Calu3 (cell line): ENCODE results near the gene RELCH. TPM values are rescaled to one million over a fixed set of nuclear protein-coding genes. Genes with fewer than 3 reads are reported as not detected.

Source experiments
- BruUV-seq: library from RNA; stranded (reverse); fragments of 400-500 nt; replicated peaks from 2 replicates; lab custom pipeline; 2021; lab: Mats Ljungman, UMichigan
- CTCF ChIA-PET: fragments of 300-600 bp; sonication (Branson Sonifier 250); formaldehyde crosslinking; loops from one replicate; lab custom pipeline; 2022; ENCODE audit warnings: antibody characterized with exemption; lab: Charles Lee
- DNase-seq: peaks from one replicate; pipeline ENCODE4 v3.0.0; 2022
- H3K27ac Mint-ChIP-seq: one replicate; pipeline ENCODE4 v1.8.0; 2022; ENCODE audit warnings: mixed read lengths; ENCODE audit not compliant: unreplicated experiment
- H3K27me3 Mint-ChIP-seq: one replicate; pipeline ENCODE4 v1.8.0; 2022; ENCODE audit warnings: mixed read lengths; ENCODE audit not compliant: unreplicated experiment
- H3K36me3 Mint-ChIP-seq: one replicate; pipeline ENCODE4 v1.8.0; 2022; ENCODE audit warnings: mild to moderate bottlenecking, moderate library complexity, mixed read lengths; ENCODE audit not compliant: insufficient read depth, unreplicated experiment
- H3K4me1 Mint-ChIP-seq: one replicate; pipeline ENCODE4 v1.8.0; 2022; ENCODE audit warnings: mild to moderate bottlenecking, low read depth, mixed read lengths; ENCODE audit not compliant: unreplicated experiment
- H3K4me3 Mint-ChIP-seq: one replicate; pipeline ENCODE4 v1.8.0; 2022; ENCODE audit warnings: mild to moderate bottlenecking, low read depth, moderate library complexity, mixed read lengths; ENCODE audit not compliant: unreplicated experiment
- H3K9me3 Mint-ChIP-seq: one replicate; pipeline ENCODE4 v1.8.0; 2022; ENCODE audit warnings: low read depth, mixed read lengths; ENCODE audit not compliant: unreplicated experiment
- CTCF ChIP-seq: fragments of 200-600 bp; IDR thresholded peaks from one replicate; pipeline ENCODE4 v1.8.0; 2022; ENCODE audit warnings: antibody characterized with exemption; ENCODE audit not compliant: unreplicated experiment
- intact Hi-C: fragments of 100-400 bp; cut with micrococcal nuclease; formaldehyde crosslinking; loops from one replicate; pipeline ENCODE4 v1.10.0; 2022; ENCODE audit not compliant: unreplicated experiment
- total RNA-seq: library from RNA; stranded (reverse); gene quantifications from 2 replicates; pipeline ENCODE4 v1.2.3, GENCODE V29; 2022

Gene RELCH
- total RNA-seq, 1 experiment from 2014 or later, result 54.5 TPM

- peak; percentile 13 for DNase-seq
- peaks cover 32% of the 10 kb centered on the region for H3K36me3 Mint-ChIP-seq
- no peaks in the 10 kb centered on the region for H3K27me3 Mint-ChIP-seq
- BruUV-seq, result no TSS peak
- no peaks in the 10 kb centered on the region for H3K4me1 Mint-ChIP-seq
- no peak overlapping the region for H3K4me3 Mint-ChIP-seq
- H3K27ac Mint-ChIP-seq, result no peak overlapping the region
- H3K9me3 Mint-ChIP-seq, result no peaks in the 10 kb centered on the region
- TF ChIP-seq CTCF, result no peak
- intact Hi-C loops, result no loop called here
- CTCF ChIA-PET, result no interaction called here
Measured at GRCh38 chr18:62258616-62259015, 71.6 kb downstream of the RELCH start.

GRCh38 chr18:62262061-62262460, 75.0 kb downstream of the RELCH start:
- peaks cover 32% of the 10 kb centered on the region for H3K36me3 Mint-ChIP-seq
- H3K4me1 Mint-ChIP-seq, result no peaks in the 10 kb centered on the region
- H3K4me3 Mint-ChIP-seq, result no peak overlapping the region
- no peak for DNase-seq
- no TSS peak for BruUV-seq
- no peaks in the 10 kb centered on the region for H3K27me3 Mint-ChIP-seq
- TF ChIP-seq CTCF, result no peak
- intact Hi-C loops, result no loop called here
- CTCF ChIA-PET, result no interaction called here
- H3K27ac Mint-ChIP-seq, result no peak overlapping the region
- no peaks in the 10 kb centered on the region for H3K9me3 Mint-ChIP-seq

DNA sequence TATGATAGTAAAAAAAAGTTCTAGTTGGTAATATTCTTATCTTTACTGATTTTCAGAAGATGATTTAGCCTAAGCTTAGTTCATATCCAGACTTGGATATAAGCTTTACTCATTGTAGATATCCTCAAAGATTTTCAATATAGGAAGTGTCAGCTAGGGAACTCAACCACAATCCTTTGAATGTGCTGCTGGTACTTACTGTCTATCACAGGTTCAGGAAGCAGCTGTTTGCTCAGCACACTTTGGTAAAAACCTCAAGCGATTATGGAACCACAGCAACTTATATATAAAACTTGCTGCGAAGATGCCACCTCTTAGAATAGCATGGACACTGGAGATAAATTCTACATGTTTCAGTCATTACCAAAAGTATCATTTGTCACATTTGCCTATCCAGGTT, 77.9 kb downstream of the RELCH start:
- no TSS peak for BruUV-seq

GRCh38 chr18:62277045-62277444, 90.0 kb downstream of the RELCH start:
- H3K4me1 Mint-ChIP-seq, result peaks cover 8% of the 10 kb centered on the region
- no peak overlapping the region for H3K27ac Mint-ChIP-seq
- peaks cover 8% of the 10 kb centered on the region for H3K36me3 Mint-ChIP-seq
- no peaks in the 10 kb centered on the region for H3K9me3 Mint-ChIP-seq
- H3K27me3 Mint-ChIP-seq, result no peaks in the 10 kb centered on the region
- CTCF ChIA-PET, result no interaction called here
- H3K4me3 Mint-ChIP-seq, result no peak overlapping the region
- intact Hi-C loops, result no loop called here
- BruUV-seq, result no TSS peak
- TF ChIP-seq CTCF, result no peak
- no peak for DNase-seq

More for the DNA sequence above, 77.9 kb downstream of the RELCH start:
- DNase-seq, result no peak
- TF ChIP-seq CTCF, result no peak
- CTCF ChIA-PET, result interaction anchor here (1.3 kb wide), 1 partner anchor 156 kb away, joined by 3 read pairs; no protein-coding TSS in a partner anchor
- H3K27me3 Mint-ChIP-seq, result no peaks in the 10 kb centered on the region
- H3K4me3 Mint-ChIP-seq, result no peak overlapping the region
- no peaks in the 10 kb centered on the region for H3K4me1 Mint-ChIP-seq
- no peak overlapping the region for H3K27ac Mint-ChIP-seq
- intact Hi-C loops, result no loop called here
- H3K9me3 Mint-ChIP-seq, result no peaks in the 10 kb centered on the region
- peaks cover 16% of the 10 kb centered on the region for H3K36me3 Mint-ChIP-seq
